Hepatocyte (in vitro differentiated cells): ENCODE data around the gene RNASE4.

ENCODE experiments used
- EZH2 ChIP-seq: fragments of 200-600 bp; sonication (generic); IDR thresholded peaks from 2 replicates; pipeline ENCODE4 v1.6.1; 2016; ENCODE audit warnings: antibody characterized with exemption, mild to moderate bottlenecking, borderline replicate concordance
- EZH2phosphoT487 ChIP-seq: fragments of 200-600 bp; sonication (generic); IDR thresholded peaks from one replicate; pipeline ENCODE4 v1.6.1; 2018; ENCODE audit warnings: antibody characterized with exemption, mild to moderate bottlenecking, low read depth, moderate library complexity; ENCODE audit not compliant: unreplicated experiment, severe bottlenecking
- TF ChIP-seq, protein P1 (sequence below): fragments of 200-600 bp; sonication (generic); IDR thresholded peaks from 2 replicates; pipeline ENCODE4 v1.5.1; 2016; ENCODE audit warnings: antibody characterized with exemption, mild to moderate bottlenecking; ENCODE audit not compliant: poor library complexity

DNA sequence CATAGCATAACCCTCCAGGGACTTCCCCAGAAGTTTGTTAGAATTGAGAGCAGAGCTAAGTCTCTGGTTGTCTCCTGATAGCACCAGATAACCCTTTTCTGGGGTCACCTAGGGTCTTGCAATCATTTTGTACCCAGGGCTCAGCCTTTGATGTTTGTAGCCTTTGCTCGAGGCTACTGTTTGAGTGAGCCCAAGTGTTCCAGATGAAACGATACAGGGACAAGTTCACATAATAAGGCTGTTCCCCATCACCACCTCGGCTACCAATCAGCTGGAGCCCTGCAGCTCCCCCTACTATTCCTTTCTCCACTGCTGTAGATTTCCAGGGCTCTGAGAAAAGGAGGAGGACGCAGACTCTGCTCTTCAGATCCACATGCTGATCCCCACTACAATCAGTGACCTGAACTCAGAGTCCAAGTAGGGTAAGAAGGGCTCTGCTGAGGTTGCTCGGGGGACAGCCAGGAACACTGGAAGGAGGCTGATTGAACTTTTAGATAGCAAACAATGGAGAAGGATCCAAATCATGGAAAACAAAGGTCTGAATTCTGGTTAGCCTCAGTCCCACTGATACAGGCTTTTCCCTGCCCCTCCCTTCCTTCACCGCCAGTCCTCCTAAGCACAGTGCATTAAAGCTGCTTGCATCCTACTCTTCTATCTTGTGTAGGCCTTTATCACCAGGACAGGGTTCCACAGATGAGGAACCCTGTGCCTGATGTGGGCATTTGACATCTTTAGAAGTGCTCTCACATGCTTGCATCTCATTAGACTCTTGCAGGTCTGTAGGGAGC, 61.4 kb downstream of the RNASE4 start, which contains the start of gene EDDM3A:
- TF ChIP-seq, protein P1, sequence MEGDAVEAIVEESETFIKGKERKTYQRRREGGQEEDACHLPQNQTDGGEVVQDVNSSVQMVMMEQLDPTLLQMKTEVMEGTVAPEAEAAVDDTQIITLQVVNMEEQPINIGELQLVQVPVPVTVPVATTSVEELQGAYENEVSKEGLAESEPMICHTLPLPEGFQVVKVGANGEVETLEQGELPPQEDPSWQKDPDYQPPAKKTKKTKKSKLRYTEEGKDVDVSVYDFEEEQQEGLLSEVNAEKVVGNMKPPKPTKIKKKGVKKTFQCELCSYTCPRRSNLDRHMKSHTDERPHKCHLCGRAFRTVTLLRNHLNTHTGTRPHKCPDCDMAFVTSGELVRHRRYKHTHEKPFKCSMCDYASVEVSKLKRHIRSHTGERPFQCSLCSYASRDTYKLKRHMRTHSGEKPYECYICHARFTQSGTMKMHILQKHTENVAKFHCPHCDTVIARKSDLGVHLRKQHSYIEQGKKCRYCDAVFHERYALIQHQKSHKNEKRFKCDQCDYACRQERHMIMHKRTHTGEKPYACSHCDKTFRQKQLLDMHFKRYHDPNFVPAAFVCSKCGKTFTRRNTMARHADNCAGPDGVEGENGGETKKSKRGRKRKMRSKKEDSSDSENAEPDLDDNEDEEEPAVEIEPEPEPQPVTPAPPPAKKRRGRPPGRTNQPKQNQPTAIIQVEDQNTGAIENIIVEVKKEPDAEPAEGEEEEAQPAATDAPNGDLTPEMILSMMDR, result no peak
- TF ChIP-seq EZH2 (no peak), EZH2phosphoT487 (no peak)
